ENCODE data around the gene HBG2. TPM values are rescaled to one million over a fixed set of nuclear protein-coding genes. Genes with fewer than 3 reads are reported as not detected.

HBG2 gene
- total and polyA plus RNA-seq, 2 of the 8 experiments (the other 6 are each of a cell fraction or from before 2014, with no cell fraction given) = 0.23 TPM; not detected in 1

GRCh38 chr11:5301846-5302245 is 47.3 kb upstream of the HBG2 start, which contains the start of gene OR51B4:
Gene OR51B4, minus strand, starts transcription at chr11:5301946. Its CDS starts 0 bp downstream, at chr11:5301946.
- CTCF ChIA-PET (ENCODE audit: partially characterized antibody) = no interaction called here
- Histone ChIP-seq H4K91ac (replicated peaks; ENCODE audit: insufficient read length, low read length) (no peak within 1 kb of the TSS), H2BK120ac (replicated peaks; ENCODE audit: low read depth, low read length) (no peak within 1 kb of the TSS), H3K23me2 (ENCODE audit: low read depth, low read length) (no peaks in the 10 kb centered on the region), H2AK5ac (ENCODE audit: low read depth, low read length) (no peak within 1 kb of the TSS), H3K4me3 (ENCODE audit: extremely low read depth in 1 of 4, insufficient read depth in 2 of 4, low read depth in 3 of 4, low read length in 4 of 4) (no peak within 1 kb of the TSS), H2BK12ac (ENCODE audit: low read depth, low read length) (no peak within 1 kb of the TSS), H4K20me1 (replicated peaks in 1 of 2; ENCODE audit: control insufficient read depth in 1 of 2, insufficient read depth in 2 of 2, low read length in 2 of 2) (no peaks in the 10 kb centered on the region), H3K4ac (replicated peaks; ENCODE audit: insufficient read length, low read depth, low read length) (no peak within 1 kb of the TSS), H3K18ac (ENCODE audit: extremely low read depth, low read length) (no peak within 1 kb of the TSS), H3K4me2 (ENCODE audit: insufficient read depth in 1 of 2, low read depth in 2 of 2, low read length in 2 of 2) (no peak within 1 kb of the TSS), H2BK15ac (ENCODE audit: low read length) (no peak within 1 kb of the TSS), H3K14ac (ENCODE audit: insufficient read length) (no peak within 1 kb of the TSS), H3K36me3 (ENCODE audit: control insufficient read depth in 2 of 4, insufficient read depth in 4 of 4, low read length in 3 of 4) (no peaks in the 10 kb centered on the region), H3K79me2 (ENCODE audit: control insufficient read depth in 1 of 2, insufficient read depth in 2 of 2, low read length in 2 of 2) (no peaks in the 10 kb centered on the region), H3K79me1 (ENCODE audit: low read depth, low read length) (no peaks in the 10 kb centered on the region), H3K27ac (ENCODE audit: low read depth, low read length) (no peak within 1 kb of the TSS), H3K9ac (replicated peaks in 1 of 4; ENCODE audit: extremely low read depth in 1 of 4, low read depth in 3 of 4, low read length in 3 of 4) (no peak within 1 kb of the TSS), H3K27me3 (replicated peaks in 1 of 4; ENCODE audit: control insufficient read depth in 3 of 4, extremely low read depth in 1 of 4, insufficient read depth in 3 of 4, low read length in 3 of 4) (no peaks in the 10 kb centered on the region), H2BK5ac (ENCODE audit: low read depth, low read length) (no peak within 1 kb of the TSS), H2AFZ (ENCODE audit: low read length) (no peak within 1 kb of the TSS), H4K5ac (ENCODE audit: insufficient read length, low read depth, low read length) (no peak within 1 kb of the TSS), H2BK20ac (ENCODE audit: low read length) (no peak within 1 kb of the TSS), H3K9me3 (ENCODE audit: insufficient read depth in 2 of 2, low read depth in 1 of 2, low read length in 1 of 2) (no peaks in the 10 kb centered on the region), H4K8ac (ENCODE audit: extremely low read depth, insufficient read depth, low read length) (no peak within 1 kb of the TSS), H3K4me1 (replicated peaks in 1 of 4; ENCODE audit: control insufficient read depth in 3 of 4, insufficient read depth in 4 of 4, low read length in 3 of 4) (no peaks in the 10 kb centered on the region), H3K56ac (replicated peaks; ENCODE audit: insufficient read length, low read depth, low read length) (no peak within 1 kb of the TSS), H3K23ac (ENCODE audit: insufficient read length) (no peak within 1 kb of the TSS)
- 88% methylated on average over 2 of the region's 2 CpGs; no CpG with 5 or more reads in 1 of the 2 experiments for WGBS, 2 experiments (ENCODE audit: extremely low coverage in 1 of 2, insufficient coverage in 1 of 2, insufficient read length in 1 of 2, insufficient replicate concordance in 2 of 2, low coverage in 1 of 2, low lambda C conversion rate in 2 of 2, missing lambda C conversion rate in 1 of 2)
- no peak for DNase-seq (ENCODE audit: low read depth in 1 of 2, low spot score in 2 of 2)
- no peak for FAIRE-seq
- POLR2A ChIA-PET (ENCODE audit: partially characterized antibody) = no interaction called here
- TF ChIP-seq TAF1 (IDR thresholded peaks at IDR 0.05; ENCODE audit: low read depth, low read length) (no peak), CHD1 (IDR thresholded peaks at IDR 0.05; ENCODE audit: low read depth, low read length) (no peak), SP2 (IDR thresholded peaks at IDR 0.05; ENCODE audit: low read length) (no peak), CTBP2 (IDR thresholded peaks at IDR 0.05; ENCODE audit: borderline replicate concordance, insufficient read depth, insufficient read length, low read length) (no peak), USF2 (IDR thresholded peaks at IDR 0.05; ENCODE audit: low read length) (no peak), PHF8 (conservative IDR thresholded peaks at IDR 0.05; ENCODE audit: low read depth, low read length) (no peak), CREB1 (IDR thresholded peaks at IDR 0.05) (no peak), CHD2 (IDR thresholded peaks at IDR 0.05; ENCODE audit: low read length) (no peak), JUND (IDR thresholded peaks at IDR 0.05; ENCODE audit: low read length) (no peak), EZH2 (IDR thresholded peaks at IDR 0.05; ENCODE audit: low read depth, low read length, severe bottlenecking) (no peak), SP4 (IDR thresholded peaks at IDR 0.05; ENCODE audit: low read length) (no peak), POU5F1 (IDR thresholded peaks at IDR 0.05; ENCODE audit: low read depth, low read length) (no peak), KDM1A (IDR thresholded peaks at IDR 0.05; ENCODE audit: borderline replicate concordance, low read length) (no peak)
